Lower leg skin (tissue), 3 donors: ENCODE measurements around the gene DQX1.

ENCODE experiments used
- CTCF ChIP-seq, 3 donors: fragments of 450-650 bp; IDR thresholded peaks; one replicate each; pipeline ENCODE4 v1.5.1; 2016; ENCODE audit warnings: antibody characterized with exemption in 3 of 3, mild to moderate bottlenecking in 3 of 3, moderate library complexity in 2 of 3
- POLR2A ChIP-seq, 2 donors: fragments of 450-650 bp; IDR thresholded peaks; one replicate each; pipeline ENCODE4 v1.6.1; 2016 to 2017; ENCODE audit warnings: antibody characterized with exemption in 2 of 2, mild to moderate bottlenecking in 1 of 2, moderate library complexity in 1 of 2

GRCh38 chr2:74515981-74516633, 9.9 kb downstream of the DQX1 start:
- no peak for TF ChIP-seq CTCF (IDR thresholded peaks at IDR 0.05)
- no peak for TF ChIP-seq POLR2A (IDR thresholded peaks at IDR 0.05)
